ENCODE measurements around the gene IL1RAPL1. TPM values are rescaled to one million over a fixed set of nuclear protein-coding genes. Genes with fewer than 3 reads are reported as not detected.

Gene IL1RAPL1
- total RNA-seq, 2 donors from 2014 or later, result 0.54 TPM; not detected in 1

DNA sequence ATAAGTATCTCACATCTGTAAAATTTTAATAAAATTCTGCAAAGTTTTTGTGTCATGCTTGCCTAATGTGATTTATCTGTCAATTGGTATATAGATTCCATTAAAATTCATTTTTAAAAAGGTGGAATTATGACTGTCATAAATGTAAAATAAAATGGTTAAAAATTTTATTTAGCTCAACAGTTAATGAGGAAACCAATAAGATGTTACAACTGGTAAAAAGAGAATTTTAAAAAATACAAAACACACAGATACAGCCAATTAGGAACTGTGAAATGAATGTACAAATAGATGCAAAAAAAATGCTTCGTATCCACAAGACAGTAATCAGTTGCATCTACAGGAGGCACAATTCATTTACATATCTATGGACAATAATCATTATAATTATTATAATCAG lies 297.6 kb downstream of the IL1RAPL1 start:
- Histone ChIP-seq H3K27ac (no peak overlapping the region), H3K36me3 (no peaks in the 10 kb centered on the region), H3K9me3 (no peaks in the 10 kb centered on the region), H3K4me1 (ENCODE audit: control insufficient read depth in 1 of 2, low read depth in 2 of 2) (no peaks in the 10 kb centered on the region), H3K27me3 (replicated peaks; ENCODE audit: insufficient read depth) (no peaks in the 10 kb centered on the region), H3K4me3 (no peak overlapping the region)
- TF ChIP-seq, protein P1, sequence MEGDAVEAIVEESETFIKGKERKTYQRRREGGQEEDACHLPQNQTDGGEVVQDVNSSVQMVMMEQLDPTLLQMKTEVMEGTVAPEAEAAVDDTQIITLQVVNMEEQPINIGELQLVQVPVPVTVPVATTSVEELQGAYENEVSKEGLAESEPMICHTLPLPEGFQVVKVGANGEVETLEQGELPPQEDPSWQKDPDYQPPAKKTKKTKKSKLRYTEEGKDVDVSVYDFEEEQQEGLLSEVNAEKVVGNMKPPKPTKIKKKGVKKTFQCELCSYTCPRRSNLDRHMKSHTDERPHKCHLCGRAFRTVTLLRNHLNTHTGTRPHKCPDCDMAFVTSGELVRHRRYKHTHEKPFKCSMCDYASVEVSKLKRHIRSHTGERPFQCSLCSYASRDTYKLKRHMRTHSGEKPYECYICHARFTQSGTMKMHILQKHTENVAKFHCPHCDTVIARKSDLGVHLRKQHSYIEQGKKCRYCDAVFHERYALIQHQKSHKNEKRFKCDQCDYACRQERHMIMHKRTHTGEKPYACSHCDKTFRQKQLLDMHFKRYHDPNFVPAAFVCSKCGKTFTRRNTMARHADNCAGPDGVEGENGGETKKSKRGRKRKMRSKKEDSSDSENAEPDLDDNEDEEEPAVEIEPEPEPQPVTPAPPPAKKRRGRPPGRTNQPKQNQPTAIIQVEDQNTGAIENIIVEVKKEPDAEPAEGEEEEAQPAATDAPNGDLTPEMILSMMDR (IDR thresholded peaks at IDR 0.05), result no peak
- ATAC-seq (ENCODE audit: insufficient number of reproducible peaks, low FRiP score, low read depth), result no peak
- no peak for DNase-seq (ENCODE audit: low spot score)

DNA sequence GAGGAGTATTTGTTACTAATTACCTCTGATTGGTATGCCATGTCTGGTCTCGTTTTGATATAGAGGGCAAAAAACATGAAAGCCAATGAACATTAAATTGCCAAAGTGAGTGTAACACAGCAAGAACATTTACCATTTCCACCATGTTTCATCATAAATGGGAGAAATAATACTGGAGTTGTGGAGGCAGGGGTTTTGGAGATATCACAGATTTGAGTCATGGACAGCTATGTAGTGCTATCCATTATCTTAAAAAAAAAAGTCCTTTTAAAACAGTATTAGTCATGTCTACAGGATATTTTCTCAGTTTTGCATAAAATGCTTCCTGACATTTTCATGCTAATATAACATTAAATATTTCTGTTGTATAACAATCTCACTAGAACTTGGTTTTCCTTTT lies 301.2 kb downstream of the IL1RAPL1 start:
- Histone ChIP-seq H3K27ac (no peak overlapping the region), H3K4me3 (no peak overlapping the region), H3K4me1 (ENCODE audit: control insufficient read depth in 1 of 2, low read depth in 2 of 2) (no peaks in the 10 kb centered on the region), H3K9me3 (no peaks in the 10 kb centered on the region), H3K27me3 (replicated peaks; ENCODE audit: insufficient read depth) (no peaks in the 10 kb centered on the region), H3K36me3 (no peaks in the 10 kb centered on the region)
- no peak for DNase-seq (ENCODE audit: low spot score)
- ATAC-seq (ENCODE audit: insufficient number of reproducible peaks, low FRiP score, low read depth), result no peak
- TF ChIP-seq, protein P1 (IDR thresholded peaks at IDR 0.05), result no peak

DNA sequence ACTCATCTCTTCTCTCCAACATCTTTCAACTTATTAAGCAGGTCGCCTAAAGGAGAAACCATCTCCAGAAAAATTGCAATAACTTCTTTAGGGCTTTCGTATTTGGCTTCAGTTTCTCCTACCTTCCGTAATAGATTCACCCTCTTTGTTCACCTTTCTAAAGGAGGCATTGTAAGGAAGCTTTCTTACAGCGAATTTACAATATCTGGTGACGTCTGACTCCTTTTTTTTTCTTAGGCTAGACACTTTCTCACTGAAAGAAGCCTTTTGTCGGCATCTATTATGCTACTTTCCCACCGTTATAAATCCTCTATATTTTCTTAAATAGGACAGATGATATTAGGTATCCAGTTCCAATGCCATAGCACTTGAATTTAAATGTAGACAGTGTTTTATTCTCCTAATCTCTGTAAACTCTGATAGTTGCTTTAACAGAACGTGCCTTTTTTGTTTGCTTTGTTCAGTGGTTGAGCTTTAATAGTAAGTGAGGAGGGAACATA lies 302.4 kb downstream of the IL1RAPL1 start:
- H3K4me3 ChIP-seq, result no peak overlapping the region
- H3K27me3 ChIP-seq (replicated peaks; ENCODE audit: insufficient read depth), result no peaks in the 10 kb centered on the region
- DNase-seq (ENCODE audit: low spot score) (no peak), ATAC-seq (ENCODE audit: insufficient number of reproducible peaks, low FRiP score, low read depth) (no peak)
- H3K27ac ChIP-seq, result no peak overlapping the region
- no peaks in the 10 kb centered on the region for H3K36me3 ChIP-seq
- TF ChIP-seq, protein P1 (IDR thresholded peaks at IDR 0.05), result no peak
- H3K4me1 ChIP-seq (ENCODE audit: control insufficient read depth in 1 of 2, low read depth in 2 of 2), result no peaks in the 10 kb centered on the region
- H3K9me3 ChIP-seq, result no peaks in the 10 kb centered on the region

DNA sequence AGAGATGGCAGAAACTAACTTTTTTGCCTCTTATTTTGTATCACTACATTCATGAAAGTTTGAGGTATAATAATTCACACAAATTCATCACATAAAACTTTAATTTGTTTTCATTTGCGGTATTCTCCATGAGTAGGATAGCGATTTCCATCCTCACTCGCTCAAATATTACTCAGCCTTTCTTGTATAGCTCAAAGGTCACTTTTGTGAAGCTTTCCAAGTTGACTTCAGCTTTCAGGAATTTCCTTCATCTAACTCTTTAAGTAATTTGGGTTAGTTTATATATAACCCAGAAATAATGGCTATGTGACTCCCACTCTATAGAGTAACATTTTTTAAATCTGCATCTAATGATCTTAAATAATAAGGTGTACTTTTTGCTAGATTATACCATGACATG lies 314.4 kb downstream of the IL1RAPL1 start:
- Histone ChIP-seq H3K27me3 (replicated peaks; ENCODE audit: insufficient read depth) (no peaks in the 10 kb centered on the region), H3K27ac (no peak overlapping the region), H3K36me3 (no peaks in the 10 kb centered on the region), H3K4me1 (ENCODE audit: control insufficient read depth in 1 of 2, low read depth in 2 of 2) (no peaks in the 10 kb centered on the region), H3K9me3 (no peaks in the 10 kb centered on the region), H3K4me3 (no peak overlapping the region)
- no peak for DNase-seq (ENCODE audit: low spot score)
- TF ChIP-seq, protein P1 (IDR thresholded peaks at IDR 0.05), result no peak
- no peak for ATAC-seq (ENCODE audit: insufficient number of reproducible peaks, low FRiP score, low read depth)

DNA sequence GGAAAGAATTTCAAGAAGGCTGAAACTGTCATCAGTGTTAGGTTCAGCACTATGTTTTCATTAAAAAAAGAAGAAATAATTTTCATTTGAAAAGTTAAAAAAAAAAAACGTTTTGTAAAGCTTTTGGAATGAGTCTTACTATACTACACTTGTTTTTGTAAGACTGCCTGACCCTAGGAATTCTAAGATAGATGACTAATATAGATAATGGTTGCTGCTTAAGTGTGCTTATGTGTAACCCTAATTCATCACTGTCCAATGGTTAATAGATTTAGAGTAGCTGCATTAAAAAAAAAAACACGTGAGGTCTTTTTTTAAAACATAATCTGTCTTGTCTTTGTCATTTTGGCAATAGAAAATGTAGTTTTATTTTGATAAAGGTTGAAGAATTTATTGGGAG lies 323.2 kb downstream of the IL1RAPL1 start:
- Histone ChIP-seq H3K27me3 (replicated peaks; ENCODE audit: insufficient read depth) (no peaks in the 10 kb centered on the region), H3K9me3 (no peaks in the 10 kb centered on the region), H3K36me3 (no peaks in the 10 kb centered on the region), H3K27ac (no peak overlapping the region), H3K4me1 (ENCODE audit: control insufficient read depth in 1 of 2, low read depth in 2 of 2) (no peaks in the 10 kb centered on the region), H3K4me3 (no peak overlapping the region)
- TF ChIP-seq, protein P1 (IDR thresholded peaks at IDR 0.05), result no peak
- ATAC-seq (ENCODE audit: insufficient number of reproducible peaks, low FRiP score, low read depth), result no peak
- no peak for DNase-seq (ENCODE audit: low spot score)

Data from thoracic aorta (tissue), 2 donors.